SK-N-SH (cell line): Measurements from ENCODE around the gene SCAMP2. TPM values are rescaled to one million over a fixed set of nuclear protein-coding genes. Genes with fewer than 3 reads are reported as not detected.

ENCODE experiments used
- CTCF ChIA-PET: fragments of 300-600, 350-600 bp; formaldehyde crosslinking; extraction: SDS; loops from one replicate; lab custom pipeline; 2021; lab: Yijun Ruan, JAX
- POLR2A ChIA-PET: fragments of 350-600 bp; sonication (Branson Sonifier 250); formaldehyde crosslinking; extraction: SDS; loops from one replicate; lab custom pipeline; 2020; ENCODE audit warnings: antibody characterized with exemption, inconsistent platforms; lab: Yijun Ruan, JAX
- DNase-seq: peaks from one replicate; pipeline ENCODE4 v3.0.0; 2012
- H2AFZ ChIP-seq: fragments of 200-600 bp; sonication (generic); 2 replicates; pipeline ENCODE4 v1.8.1; 2016; ENCODE audit warnings: antibody characterized with exemption, mild to moderate bottlenecking, low read depth
- H3F3A ChIP-seq: fragments of 200-600 bp; sonication (generic); replicated peaks from 2 replicates; pipeline ENCODE3; 2016; ENCODE audit warnings: antibody characterized with exemption, mild to moderate bottlenecking; ENCODE audit not compliant: insufficient read depth
- H3K27ac ChIP-seq, 2 experiments: fragments of 200-500 bp in 1 of 2; fragments of 200-600 bp in 1 of 2; sonication (Bioruptor generic) in 1 of 2; sonication (generic), shearing (Covaris generic) in 1 of 2; 2 replicates each; pipeline versions ENCODE4 v1.5.1 to v1.6.1; 2014 to 2016; ENCODE audit warnings: low read depth in 2 of 2, inconsistent platforms in 1 of 2, low read length in 1 of 2, mild to moderate bottlenecking in 1 of 2, mixed read lengths in 1 of 2
- H3K27me3 ChIP-seq: fragments of 200-600 bp; sonication (generic), shearing (Covaris generic); 2 replicates; pipeline ENCODE4 v1.6.1; 2016; ENCODE audit warnings: mixed run types; ENCODE audit not compliant: insufficient read depth
- H3K36me3 ChIP-seq, 2 experiments: fragments of 200-500 bp in 1 of 2; fragments of 200-600 bp in 1 of 2; sonication (Bioruptor generic) in 1 of 2; sonication (generic) in 1 of 2; replicated peaks in 1 of 2; 2 replicates each; pipeline versions ENCODE3 to v1.5.1; 2014 to 2016; ENCODE audit warnings: low read length in 1 of 2, mild to moderate bottlenecking in 1 of 2; ENCODE audit not compliant: insufficient read depth in 2 of 2, control insufficient read depth in 1 of 2
- H3K4me1 ChIP-seq, 2 experiments: fragments of 200-500 bp in 1 of 2; fragments of 200-600 bp in 1 of 2; sonication (Bioruptor generic) in 1 of 2; sonication (generic), shearing (Covaris generic) in 1 of 2; 2 replicates each; pipeline versions ENCODE4 v1.5.1 to v1.6.1; 2014 to 2016; ENCODE audit warnings: low read depth in 1 of 2, low read length in 1 of 2, mixed run types in 1 of 2; ENCODE audit not compliant: insufficient read depth in 2 of 2, control insufficient read depth in 1 of 2
- H3K4me2 ChIP-seq: fragments of 200-600 bp; sonication (generic), shearing (Covaris generic); 2 replicates; pipeline ENCODE4 v1.6.1; 2017; ENCODE audit warnings: mixed run types
- H3K4me3 ChIP-seq, 2 experiments: fragments of 200-500 bp in 1 of 2; fragments of 200-600 bp in 1 of 2; sonication (Bioruptor generic) in 1 of 2; sonication (generic), shearing (Covaris generic) in 1 of 2; 2 replicates each; pipeline versions ENCODE4 v1.5.1 to v1.8.1; 2014 to 2016; ENCODE audit warnings: low read depth in 2 of 2, inconsistent platforms in 1 of 2, low read length in 1 of 2, mild to moderate bottlenecking in 1 of 2, mixed read lengths in 1 of 2, moderate library complexity in 1 of 2
- H3K79me2 ChIP-seq: fragments of 200-600 bp; sonication (generic); 2 replicates; pipeline ENCODE4 v1.8.1; 2017; ENCODE audit warnings: mild to moderate bottlenecking; ENCODE audit not compliant: insufficient read depth
- H3K9ac ChIP-seq: fragments of 200-600 bp; sonication (generic); 2 replicates; pipeline ENCODE4 v1.6.1; 2017; ENCODE audit warnings: mixed run types
- H3K9me2 ChIP-seq: fragments of 200-600 bp; sonication (generic); 2 replicates; pipeline ENCODE4 v1.6.1; 2017; ENCODE audit warnings: mixed run types
- H3K9me3 ChIP-seq: fragments of 200-600 bp; sonication (generic); 2 replicates; pipeline ENCODE4 v1.6.1; 2017; ENCODE audit warnings: mixed run types, mild to moderate bottlenecking, moderate library complexity
- H4K20me1 ChIP-seq: fragments of 200-600 bp; sonication (generic); 2 replicates; pipeline ENCODE4 v1.6.1; 2017; ENCODE audit warnings: mild to moderate bottlenecking, mixed run types; ENCODE audit not compliant: insufficient read depth
- CHD2 ChIP-seq: fragments of 150-350 bp; IDR thresholded peaks from 2 replicates; pipeline ENCODE4 v1.6.1; 2018; ENCODE audit warnings: low read length; ENCODE audit not compliant: partially characterized antibody
- EP300 ChIP-seq, 2 experiments: IDR thresholded peaks; 2 replicates each; pipeline versions ENCODE4 v1.4.0 to v1.6.1; 2012; ENCODE audit warnings: borderline replicate concordance in 1 of 2, low read depth in 1 of 2, low read length in 1 of 2
- EZH2phosphoT487 ChIP-seq: fragments of 200-600 bp; sonication (generic); IDR thresholded peaks from 2 replicates; pipeline ENCODE4 v1.6.1; 2017; ENCODE audit warnings: low read depth, mixed run types, mild to moderate bottlenecking, antibody characterized with exemption, moderate library complexity, borderline replicate concordance
- FOSL2 ChIP-seq: IDR thresholded peaks from 2 replicates; pipeline ENCODE4 v1.4.0; 2012; ENCODE audit warnings: low read depth, mild to moderate bottlenecking, moderate library complexity, borderline replicate concordance
- GABPA ChIP-seq: IDR thresholded peaks from 2 replicates; pipeline ENCODE4 v1.4.0; 2012; ENCODE audit warnings: low read depth, mild to moderate bottlenecking
- MEF2A ChIP-seq: IDR thresholded peaks from 2 replicates; pipeline ENCODE4 v1.4.0; 2012; ENCODE audit warnings: low read depth, borderline replicate concordance
- MXI1 ChIP-seq: IDR thresholded peaks from 2 replicates; pipeline ENCODE4 v1.6.1; 2012; ENCODE audit warnings: mild to moderate bottlenecking, low read depth, low read length, improper control_type of control experiment
- NFIC ChIP-seq: IDR thresholded peaks from 2 replicates; pipeline ENCODE4 v1.4.0; 2012; ENCODE audit warnings: borderline replicate concordance
- NRF1 ChIP-seq: IDR thresholded peaks from 2 replicates; pipeline ENCODE4 v1.6.1; 2012; ENCODE audit warnings: low read depth, mild to moderate bottlenecking, low read length
- PBX3 ChIP-seq: IDR thresholded peaks from 2 replicates; pipeline ENCODE4; 2012
- RAD21 ChIP-seq: IDR thresholded peaks from 2 replicates; pipeline ENCODE4 v1.6.1; 2012; ENCODE audit warnings: mild to moderate bottlenecking, low read length
- RFX5 ChIP-seq: IDR thresholded peaks from 2 replicates; pipeline ENCODE4 v1.6.1; 2012; ENCODE audit warnings: mild to moderate bottlenecking, improper control_type of control experiment, low read length
- SMC3 ChIP-seq: IDR thresholded peaks from 2 replicates; pipeline ENCODE4 v1.6.1; 2012; ENCODE audit warnings: low read depth, low read length, improper control_type of control experiment
- TEAD4 ChIP-seq: IDR thresholded peaks from 2 replicates; pipeline ENCODE4 v1.4.0; 2012; ENCODE audit warnings: mild to moderate bottlenecking, borderline replicate concordance; ENCODE audit not compliant: insufficient read depth
- USF2 ChIP-seq: fragments of 150-350 bp; IDR thresholded peaks from 2 replicates; pipeline ENCODE4 v1.6.1; 2017; ENCODE audit warnings: antibody characterized with exemption, low read length, low read depth, borderline replicate concordance
- YY1 ChIP-seq: IDR thresholded peaks from 2 replicates; pipeline ENCODE4 v1.4.0; 2012; ENCODE audit warnings: low read depth, mild to moderate bottlenecking
- WGBS: methylation state at CpG from one replicate; pipeline ENCODE4 v1.1.6; 2017; ENCODE audit warnings: low lambda C conversion rate; 5-methylcytosine and 5-hydroxymethylcytosine counted together
- polyA plus RNA-seq, 3 experiments: library from polyadenylated mRNA; depleted of rRNA; stranded (reverse); fragments of >200 nt; gene quantifications; 2 replicates each; pipeline ENCODE4 v1.2.3, GENCODE V29; 2012
- TF ChIP-seq, protein P1 (sequence below): fragments of 150-350 bp; IDR thresholded peaks from 2 replicates; pipeline ENCODE4 v1.6.1; 2016; ENCODE audit warnings: mild to moderate bottlenecking, low read depth, low read length
- TF ChIP-seq, protein P2 (sequence below): IDR thresholded peaks from 2 replicates; pipeline ENCODE4 v1.4.0; 2012; ENCODE audit warnings: low read depth, borderline replicate concordance
- TF ChIP-seq, protein P3 (sequence below): IDR thresholded peaks from 2 replicates; pipeline ENCODE4 v1.4.0; 2012; ENCODE audit warnings: low read depth

The SCAMP2 gene
- polyA plus RNA-seq, 1 of the 3 experiments (the other 2 are of a cell fraction) = 88.1 TPM

- TF ChIP-seq CHD2 (no peak), NRF1 (no peak), EP300 (IDR thresholded peaks at IDR 0.05; ENCODE audit: borderline replicate concordance in 1 of 2, low read depth in 1 of 2, low read length in 1 of 2) (no peak), RFX5 (no peak), GABPA (no peak), TEAD4 (no peak)
- TF ChIP-seq, protein P1, sequence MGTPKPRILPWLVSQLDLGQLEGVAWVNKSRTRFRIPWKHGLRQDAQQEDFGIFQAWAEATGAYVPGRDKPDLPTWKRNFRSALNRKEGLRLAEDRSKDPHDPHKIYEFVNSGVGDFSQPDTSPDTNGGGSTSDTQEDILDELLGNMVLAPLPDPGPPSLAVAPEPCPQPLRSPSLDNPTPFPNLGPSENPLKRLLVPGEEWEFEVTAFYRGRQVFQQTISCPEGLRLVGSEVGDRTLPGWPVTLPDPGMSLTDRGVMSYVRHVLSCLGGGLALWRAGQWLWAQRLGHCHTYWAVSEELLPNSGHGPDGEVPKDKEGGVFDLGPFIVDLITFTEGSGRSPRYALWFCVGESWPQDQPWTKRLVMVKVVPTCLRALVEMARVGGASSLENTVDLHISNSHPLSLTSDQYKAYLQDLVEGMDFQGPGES = no peak
- TF ChIP-seq, protein P2, sequence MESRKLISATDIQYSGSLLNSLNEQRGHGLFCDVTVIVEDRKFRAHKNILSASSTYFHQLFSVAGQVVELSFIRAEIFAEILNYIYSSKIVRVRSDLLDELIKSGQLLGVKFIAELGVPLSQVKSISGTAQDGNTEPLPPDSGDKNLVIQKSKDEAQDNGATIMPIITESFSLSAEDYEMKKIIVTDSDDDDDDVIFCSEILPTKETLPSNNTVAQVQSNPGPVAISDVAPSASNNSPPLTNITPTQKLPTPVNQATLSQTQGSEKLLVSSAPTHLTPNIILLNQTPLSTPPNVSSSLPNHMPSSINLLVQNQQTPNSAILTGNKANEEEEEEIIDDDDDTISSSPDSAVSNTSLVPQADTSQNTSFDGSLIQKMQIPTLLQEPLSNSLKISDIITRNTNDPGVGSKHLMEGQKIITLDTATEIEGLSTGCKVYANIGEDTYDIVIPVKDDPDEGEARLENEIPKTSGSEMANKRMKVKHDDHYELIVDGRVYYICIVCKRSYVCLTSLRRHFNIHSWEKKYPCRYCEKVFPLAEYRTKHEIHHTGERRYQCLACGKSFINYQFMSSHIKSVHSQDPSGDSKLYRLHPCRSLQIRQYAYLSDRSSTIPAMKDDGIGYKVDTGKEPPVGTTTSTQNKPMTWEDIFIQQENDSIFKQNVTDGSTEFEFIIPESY = no peak
- no peaks in the 10 kb centered on the region for H3F3A ChIP-seq
- no peaks in the 10 kb centered on the region for H3K9me3 ChIP-seq
- no peak overlapping the region for H3K27ac ChIP-seq
- H3K36me3 ChIP-seq = peaks cover 0 to 55% of the 10 kb centered on the region in 2 experiments
- DNase-seq = no peak
- H3K4me1 ChIP-seq = no peaks in the 10 kb centered on the region
- H3K4me2 ChIP-seq = no peak overlapping the region
- 97% methylated on average over 6 of the region's 20 CpGs for WGBS
- CTCF ChIA-PET = interaction anchor here (1.0 to 1.1 kb wide), 2 partner anchors 9 to 10 kb away, joined by 3 read pairs; no protein-coding TSS in a partner anchor
- H3K27me3 ChIP-seq = no peaks in the 10 kb centered on the region
- no peaks in the 10 kb centered on the region for H3K9me2 ChIP-seq
- H4K20me1 ChIP-seq = peaks cover 29% of the 10 kb centered on the region
- H2AFZ ChIP-seq = no peak overlapping the region
- H3K79me2 ChIP-seq = peaks cover 6% of the 10 kb centered on the region; the same call in 1 of the 2 replicates
- H3K4me3 ChIP-seq = no peak overlapping the region
- POLR2A ChIA-PET = no interaction called here
- no peak overlapping the region for H3K9ac ChIP-seq
Measured at GRCh38 chr15:74802290-74802689, 70.9 kb downstream of the SCAMP2 start.

DNA sequence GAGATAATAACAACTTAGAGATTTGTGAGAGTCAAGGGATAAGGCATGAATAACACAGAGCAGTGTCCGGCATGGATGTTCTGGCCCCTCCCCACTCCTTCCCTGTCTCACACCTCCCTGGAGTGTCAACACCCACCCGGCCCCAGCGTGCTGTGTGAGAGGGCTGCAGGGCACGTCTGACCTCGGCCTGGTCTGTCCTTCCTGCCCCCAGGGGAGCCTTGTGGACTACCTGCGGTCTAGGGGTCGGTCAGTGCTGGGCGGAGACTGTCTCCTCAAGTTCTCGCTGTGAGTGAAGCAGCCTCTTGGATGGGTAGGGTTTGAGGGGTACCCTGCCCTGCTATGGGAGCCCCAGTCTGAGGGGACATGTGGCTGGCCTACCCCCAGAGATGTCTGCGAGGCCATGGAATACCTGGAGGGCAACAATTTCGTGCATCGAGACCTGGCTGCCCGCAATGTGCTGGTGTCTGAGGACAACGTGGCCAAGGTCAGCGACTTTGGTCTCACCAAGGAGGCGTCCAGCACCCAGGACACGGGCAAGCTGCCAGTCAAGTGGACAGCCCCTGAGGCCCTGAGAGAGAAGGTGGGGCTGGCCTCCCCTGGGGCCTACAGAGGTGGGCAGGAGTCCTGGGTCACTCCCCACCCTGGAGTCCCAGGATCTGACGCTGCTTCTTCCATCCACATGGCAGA is 71.7 kb downstream of the SCAMP2 start:
- Histone ChIP-seq H2AFZ (no peak overlapping the region), H3K4me2 (no peak overlapping the region), H3F3A (no peaks in the 10 kb centered on the region), H4K20me1 (peaks cover 38% of the 10 kb centered on the region), H3K4me1 (no peaks in the 10 kb centered on the region), H3K9ac (no peak overlapping the region), H3K9me2 (no peaks in the 10 kb centered on the region), H3K79me2 (peaks cover 13% of the 10 kb centered on the region), H3K27me3 (no peaks in the 10 kb centered on the region), H3K27ac (no peak overlapping the region), H3K36me3 (peaks cover 0 to 55% of the 10 kb centered on the region in 2 experiments), H3K9me3 (no peaks in the 10 kb centered on the region), H3K4me3 (no peak overlapping the region)
- 85% methylated on average over 8 of the region's 18 CpGs for WGBS
- ChIA-PET CTCF (interaction anchor here (0.8 to 3.0 kb wide), 11 partner anchors 8 to 166 kb away, joined by 3 to 43 read pairs (median 4); partner anchors contain the start of gene CSK), POLR2A (no interaction called here)
- TF ChIP-seq SMC3 (no peak), EZH2phosphoT487 (no peak), YY1 (no peak), MEF2A (no peak), PBX3 (no peak), USF2 (no peak), NFIC (no peak), MXI1 (no peak), FOSL2 (no peak), GABPA (no peak), EP300 (IDR thresholded peaks at IDR 0.05; ENCODE audit: borderline replicate concordance in 1 of 2, low read depth in 1 of 2, low read length in 1 of 2) (no peak), RAD21 (no peak), CHD2 (no peak)
- TF ChIP-seq, protein P1 = no peak
- TF ChIP-seq, protein P3, sequence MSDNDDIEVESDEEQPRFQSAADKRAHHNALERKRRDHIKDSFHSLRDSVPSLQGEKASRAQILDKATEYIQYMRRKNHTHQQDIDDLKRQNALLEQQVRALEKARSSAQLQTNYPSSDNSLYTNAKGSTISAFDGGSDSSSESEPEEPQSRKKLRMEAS = no peak
- DNase-seq = no peak
